Adrenal gland (tissue), 5 donors: ENCODE results near the gene ROR2.

Experiments used
- CTCF ChIP-seq, 6 experiments: fragments of 450-650 bp in 4 of 6; fragments of 200-600 bp in 2 of 6; sonication (generic) in 1 of 6; IDR thresholded peaks; 1 replicate in 5 of 6; 2 replicates in 1 of 6; pipeline versions ENCODE4 v1.5.1 to v1.8.0; 2016 to 2021; ENCODE audit warnings: antibody characterized with exemption in 6 of 6, mild to moderate bottlenecking in 2 of 6, moderate library complexity in 1 of 6
- POLR2A ChIP-seq, 2 donors: fragments of 450-650 bp; IDR thresholded peaks; one replicate each; pipeline ENCODE4 v1.6.1; 2017; ENCODE audit warnings: antibody characterized with exemption in 2 of 2, mild to moderate bottlenecking in 2 of 2, moderate library complexity in 1 of 2
- donor health status: DM: no; HTN: no; CAD: no.

GRCh38 chr9:91790917-91791316 lies 159.1 kb downstream of the ROR2 start:
- TF ChIP-seq CTCF (IDR thresholded peaks at IDR 0.05): no peak
- TF ChIP-seq POLR2A (IDR thresholded peaks at IDR 0.05): no peak
